Smooth muscle cell (in vitro differentiated cells): ENCODE results near the gene KIF18B. TPM values are rescaled to one million over a fixed set of nuclear protein-coding genes. Genes with fewer than 3 reads are reported as not detected.
A peak's percentile ranks its signal among the peaks of the same experiment; 100 is the strongest.

ENCODE experiments used
- DNase-seq: peaks from one replicate; lab custom pipeline; 2025; ENCODE audit not compliant: unreplicated experiment; lab: John Stamatoyannopoulos, UW
- H2AFZ ChIP-seq: fragments of 200-600 bp; sonication (generic); 2 replicates; pipeline ENCODE4 v1.6.0; 2016; ENCODE audit warnings: antibody characterized with exemption, low read depth, mild to moderate bottlenecking
- H3F3A ChIP-seq: fragments of 200-600 bp; sonication (generic); 2 replicates; pipeline ENCODE4 v1.6.0; 2017; ENCODE audit warnings: antibody characterized with exemption, low read depth
- H3K27ac ChIP-seq: fragments of 200-600 bp; sonication (generic); 2 replicates; pipeline ENCODE4 v1.5.1; 2016; ENCODE audit warnings: low read depth, mild to moderate bottlenecking
- H3K27me3 ChIP-seq: fragments of 200-600 bp; sonication (generic); 2 replicates; pipeline ENCODE4 v1.6.1; 2016; ENCODE audit warnings: low read depth, mild to moderate bottlenecking
- H3K36me3 ChIP-seq: fragments of 200-600 bp; sonication (generic); 2 replicates; pipeline ENCODE4 v1.5.1; 2016; ENCODE audit warnings: low read depth
- H3K4me1 ChIP-seq: fragments of 200-600 bp; sonication (generic); 2 replicates; pipeline ENCODE4 v1.5.1; 2016; ENCODE audit warnings: low read depth
- H3K4me2 ChIP-seq: fragments of 200-600 bp; sonication (generic); 2 replicates; pipeline ENCODE4 v1.6.0; 2016; ENCODE audit warnings: mild to moderate bottlenecking
- H3K4me3 ChIP-seq: fragments of 200-600 bp; sonication (generic); 2 replicates; pipeline ENCODE4 v1.5.1; 2016; ENCODE audit warnings: mild to moderate bottlenecking
- H3K79me2 ChIP-seq: fragments of 200-600 bp; sonication (generic); 2 replicates; pipeline ENCODE4 v1.6.0; 2016; ENCODE audit warnings: low read depth, mild to moderate bottlenecking
- H3K9ac ChIP-seq: fragments of 200-600 bp; sonication (generic); 2 replicates; pipeline ENCODE4 v1.6.0; 2016; ENCODE audit warnings: low read depth
- H3K9me3 ChIP-seq: fragments of 200-600 bp; sonication (generic); replicated peaks from 2 replicates; pipeline ENCODE4 v1.5.1; 2016; ENCODE audit warnings: low read depth
- H4K20me1 ChIP-seq: fragments of 200-600 bp; sonication (generic); 2 replicates; pipeline ENCODE4 v1.6.0; 2016; ENCODE audit warnings: low read depth
- CTCF ChIP-seq: fragments of 200-600 bp; sonication (generic); IDR thresholded peaks from 2 replicates; pipeline ENCODE4 v1.5.1; 2017; ENCODE audit warnings: borderline replicate concordance, mild to moderate bottlenecking, antibody characterized with exemption; ENCODE audit not compliant: insufficient read depth, poor library complexity, severe bottlenecking
- WGBS: methylation state at CpG from one replicate; pipeline ENCODE4 v1.1.7; 2016; ENCODE audit warnings: low lambda C conversion rate; 5-methylcytosine and 5-hydroxymethylcytosine counted together
- polyA plus RNA-seq: library from polyadenylated mRNA; unstranded; fragments of >200 nt; fragmentation: Nextera tagmentation; extraction: Ambion mirVana; gene quantifications from 2 replicates; pipeline ENCODE4 v1.2.1, GENCODE V29; 2016
- total RNA-seq: library from RNA; depleted of rRNA; stranded (reverse); fragments of >200 nt; gene quantifications from 2 replicates; pipeline ENCODE4 v1.2.3, GENCODE V29; 2014

KIF18B gene
- total and polyA plus RNA-seq, 2 experiments from 2014 or later: 2.7 to 3.4 TPM

GRCh38 chr17:44968225-44969143 is 20.9 kb upstream of the KIF18B start, which contains the start of gene C1QL1:
C1QL1 (minus strand) TSS chr17:44968303; CDS start chr17:44968048, 255 bp downstream.
- Histone ChIP-seq H3K27me3 (peaks cover 67% of the 10 kb centered on the region), H3F3A (no peaks in the 10 kb centered on the region), H3K4me2 (peak within 1 kb of the TSS; percentile 98), H3K4me1 (peaks cover 7% of the 10 kb centered on the region), H2AFZ (peak within 1 kb of the TSS; percentile 89), H3K9ac (no peak within 1 kb of the TSS), H3K9me3 (no peaks in the 10 kb centered on the region), H3K27ac (no peak within 1 kb of the TSS), H3K79me2 (no peaks in the 10 kb centered on the region), H3K4me3 (peak within 1 kb of the TSS; percentile 53), H3K36me3 (no peaks in the 10 kb centered on the region), H4K20me1 (no peaks in the 10 kb centered on the region)
- WGBS: 5% methylated on average over 39 of the region's 81 CpGs
- TF ChIP-seq CTCF: peak; percentile 13
- DNase-seq: peak; percentile 80

GRCh38 chr17:44967907-44968224 is 20.3 kb upstream of the KIF18B start:
- H3K9ac ChIP-seq: no peak overlapping the region
- no peaks in the 10 kb centered on the region for H3K36me3 ChIP-seq
- H3K79me2 ChIP-seq: no peaks in the 10 kb centered on the region
- no peak overlapping the region for H3K4me2 ChIP-seq
- no peaks in the 10 kb centered on the region for H3F3A ChIP-seq
- no peak overlapping the region for H3K4me3 ChIP-seq
- H3K4me1 ChIP-seq: peaks cover 7% of the 10 kb centered on the region
- no peaks in the 10 kb centered on the region for H3K9me3 ChIP-seq
- no peak for DNase-seq
- no peak overlapping the region for H2AFZ ChIP-seq
- H4K20me1 ChIP-seq: no peaks in the 10 kb centered on the region
- no peak for TF ChIP-seq CTCF
- 5% methylated on average over 21 of the region's 47 CpGs for WGBS
- H3K27ac ChIP-seq: no peak overlapping the region
- peaks cover 67% of the 10 kb centered on the region for H3K27me3 ChIP-seq

GRCh38 chr17:44967026-44967906 is 19.7 kb upstream of the KIF18B start:
- Histone ChIP-seq H3K4me3 (no peak overlapping the region), H3K4me1 (peaks cover 7% of the 10 kb centered on the region), H3K4me2 (peak overlapping the region; percentile 3)

More at GRCh38 chr17:44967026-44967906, 19.7 kb upstream of the KIF18B start:
- Histone ChIP-seq H3K9ac (no peak overlapping the region), H3K27ac (no peak overlapping the region), H3F3A (no peaks in the 10 kb centered on the region), H2AFZ (no peak overlapping the region), H3K36me3 (no peaks in the 10 kb centered on the region), H4K20me1 (no peaks in the 10 kb centered on the region), H3K9me3 (no peaks in the 10 kb centered on the region), H3K27me3 (peaks cover 67% of the 10 kb centered on the region), H3K79me2 (no peaks in the 10 kb centered on the region)
- WGBS: 12% methylated on average over 65 of the region's 76 CpGs
- no peak for DNase-seq
- TF ChIP-seq CTCF: no peak
